ENCODE measurements around the gene CSGALNACT2.

CSGALNACT2 gene

GRCh38 chr10:43113201-43114087 is 24.8 kb upstream of the CSGALNACT2 start:
- DNase-seq = no peak

- DNase-seq = no peak
Measured at GRCh38 chr10:43114088-43114742, 24.0 kb upstream of the CSGALNACT2 start.

DNA sequence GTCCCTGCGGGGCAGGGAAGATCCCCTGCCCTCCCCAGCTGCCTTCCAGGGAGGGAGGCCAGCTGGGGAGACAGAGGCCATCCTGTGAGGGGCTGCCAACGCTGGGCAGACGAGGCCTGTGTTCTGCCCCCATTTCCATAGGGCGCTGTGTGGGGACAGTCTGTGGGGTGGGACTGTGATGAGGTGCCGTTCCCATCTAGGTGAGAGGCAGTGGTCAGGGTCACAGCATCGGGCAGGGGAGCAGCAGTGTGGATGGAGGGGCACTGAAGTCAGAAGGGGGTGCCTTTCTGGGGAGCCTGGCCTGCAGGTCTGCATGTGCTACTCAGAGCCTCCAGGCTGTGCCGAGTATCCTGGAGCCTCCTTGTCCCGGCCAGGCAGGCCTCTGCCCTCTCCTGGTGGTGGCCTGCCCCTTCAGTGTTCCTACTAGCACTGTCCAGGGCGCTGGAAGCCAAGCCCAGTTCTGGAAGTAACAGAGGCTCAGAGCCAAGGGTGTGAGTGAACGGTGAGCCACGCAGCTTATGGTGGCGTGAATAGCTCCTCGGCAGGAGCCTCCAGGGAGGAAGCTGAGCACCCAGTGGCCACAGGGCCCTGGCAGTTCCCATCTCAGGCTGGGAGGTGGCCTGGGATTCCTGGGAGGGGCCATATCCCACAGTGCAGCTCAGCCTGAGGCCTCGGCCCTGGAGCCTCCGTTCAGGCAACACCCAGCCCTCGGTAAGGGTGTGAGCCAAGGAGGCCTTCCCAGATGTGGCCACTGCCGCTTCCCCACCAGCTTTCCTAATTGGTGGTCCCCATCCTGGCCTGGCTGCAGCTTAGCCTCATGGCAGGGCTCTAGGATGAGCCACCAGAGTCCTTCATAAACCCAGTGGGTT is 23.3 kb upstream of the CSGALNACT2 start:
- no peak for DNase-seq

- no peak for DNase-seq
Measured at GRCh38 chr10:43115881-43116595, 22.2 kb upstream of the CSGALNACT2 start.

DNA sequence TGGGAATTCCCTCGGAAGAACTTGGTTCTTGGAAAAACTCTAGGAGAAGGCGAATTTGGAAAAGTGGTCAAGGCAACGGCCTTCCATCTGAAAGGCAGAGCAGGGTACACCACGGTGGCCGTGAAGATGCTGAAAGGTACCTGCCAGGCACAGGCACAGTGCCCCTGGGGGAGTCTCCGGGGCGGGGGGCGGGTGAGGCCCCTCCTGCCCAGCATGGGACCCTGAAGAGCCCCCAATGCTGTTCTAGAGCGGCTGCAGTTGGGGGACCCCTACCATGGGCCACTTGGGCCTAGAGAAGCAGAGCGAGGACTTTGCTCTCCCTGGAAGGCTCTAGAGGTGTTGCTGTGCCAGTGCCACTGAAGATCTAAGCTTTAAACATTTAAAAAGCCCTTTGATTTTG is 21.6 kb upstream of the CSGALNACT2 start:
- no peak for DNase-seq

DNA sequence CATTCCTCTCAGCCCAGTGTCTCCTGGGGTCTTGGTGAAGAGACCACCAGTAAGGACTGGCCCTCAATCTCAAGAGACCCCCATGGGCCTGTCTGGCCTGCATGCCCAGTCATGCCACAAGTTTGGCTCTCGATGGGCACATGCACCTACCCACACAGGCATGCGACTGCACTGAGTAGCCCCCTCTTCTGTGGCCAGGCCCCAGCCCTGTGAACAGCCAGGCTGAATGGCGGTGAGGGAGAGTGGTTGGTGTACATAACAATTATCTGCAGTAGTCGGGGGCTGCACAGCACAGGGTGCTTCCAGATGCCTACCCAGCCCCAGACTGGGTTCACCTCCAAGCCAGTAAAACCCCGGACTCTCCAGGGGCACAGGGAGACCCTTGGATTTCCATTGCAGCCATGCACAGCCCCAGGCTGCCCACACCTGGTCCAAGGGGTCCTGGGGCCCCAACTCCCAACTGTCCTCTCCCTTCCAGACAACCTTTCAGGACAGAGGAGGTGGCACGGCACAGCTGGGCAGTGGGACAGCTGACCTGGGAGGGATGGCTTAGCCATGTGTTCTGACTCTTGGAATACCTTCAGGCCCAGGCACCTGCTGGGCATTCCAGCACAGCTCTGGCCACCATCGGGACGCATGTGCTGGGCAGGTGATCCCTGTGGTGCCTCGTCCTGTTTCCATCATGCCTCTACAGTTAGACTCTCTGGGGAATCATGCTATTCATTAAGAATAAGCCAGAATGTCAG is 21.0 kb upstream of the CSGALNACT2 start:
- no peak for DNase-seq

DNA sequence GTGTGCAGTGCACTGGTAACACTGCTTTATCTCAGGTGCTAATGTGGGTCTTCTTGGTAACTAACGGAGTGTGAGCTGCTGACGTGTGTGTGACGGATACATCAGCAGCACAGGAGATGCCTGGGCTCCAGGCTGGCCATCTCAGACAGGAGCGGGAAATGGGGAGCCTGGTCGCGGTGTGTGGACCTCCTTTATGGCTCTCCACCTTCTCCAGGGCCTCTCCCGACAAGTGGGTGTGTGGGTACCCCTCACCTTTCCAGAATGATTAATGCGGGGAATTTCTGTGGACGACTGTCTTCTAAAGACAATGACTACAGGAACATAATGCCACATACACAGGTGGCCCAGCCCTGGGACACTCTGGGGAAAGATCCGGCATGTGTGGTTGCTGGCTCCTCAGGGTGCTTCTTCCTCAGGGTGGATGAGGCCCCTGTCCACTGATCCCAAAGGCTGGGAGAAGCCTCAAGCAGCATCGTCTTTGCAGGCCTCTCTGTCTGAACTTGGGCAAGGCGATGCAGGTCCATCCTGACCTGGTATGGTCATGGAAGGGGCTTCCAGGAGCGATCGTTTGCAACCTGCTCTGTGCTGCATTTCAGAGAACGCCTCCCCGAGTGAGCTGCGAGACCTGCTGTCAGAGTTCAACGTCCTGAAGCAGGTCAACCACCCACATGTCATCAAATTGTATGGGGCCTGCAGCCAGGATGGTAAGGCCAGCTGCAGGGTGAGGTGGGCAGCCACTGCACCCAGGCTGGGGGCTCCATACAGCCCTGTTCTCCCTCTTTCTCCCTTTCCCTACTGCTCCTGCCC is 20.3 kb upstream of the CSGALNACT2 start:
- no peak for DNase-seq

- no peak for DNase-seq
Measured at GRCh38 chr10:43118631-43119415, 19.4 kb upstream of the CSGALNACT2 start.

GRCh38 chr10:43119416-43120115 is 18.7 kb upstream of the CSGALNACT2 start:
- DNase-seq = no peak

DNA sequence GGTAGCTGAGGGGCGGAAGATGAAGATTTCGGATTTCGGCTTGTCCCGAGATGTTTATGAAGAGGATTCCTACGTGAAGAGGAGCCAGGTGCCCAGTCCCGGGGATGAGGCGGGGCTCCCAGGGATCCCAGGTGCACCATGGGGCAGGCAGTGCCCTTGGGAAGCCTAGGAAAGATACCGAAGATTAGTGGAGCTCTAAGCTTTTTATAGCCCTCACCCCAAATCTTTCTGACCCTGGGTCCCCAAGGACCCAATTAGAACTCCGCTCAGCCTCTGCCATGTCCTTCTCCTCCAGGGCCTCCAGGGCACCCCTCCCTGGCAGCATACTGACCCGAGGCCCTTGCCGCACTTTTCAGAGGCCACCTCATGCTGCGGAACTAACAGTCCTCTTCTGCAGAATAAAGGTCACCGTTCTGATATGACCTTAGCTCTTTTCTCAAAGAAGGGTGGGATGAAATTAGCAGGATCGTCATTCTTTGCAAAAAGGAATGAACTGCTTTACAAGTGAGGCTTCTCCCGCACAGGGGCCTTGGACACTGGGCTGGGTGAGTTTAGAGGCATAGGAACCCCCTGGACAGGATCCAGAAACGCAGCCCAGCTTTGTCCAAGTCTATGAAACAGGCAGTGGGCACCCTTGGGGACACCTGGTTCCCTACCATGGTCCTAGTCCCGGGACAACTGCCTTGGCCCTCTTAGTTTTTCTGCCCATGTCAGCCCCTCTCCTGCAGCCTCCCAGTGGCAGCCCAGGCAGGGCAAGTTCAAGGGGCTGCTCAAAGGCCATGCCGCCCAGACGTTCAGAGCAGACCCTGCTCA is 17.9 kb upstream of the CSGALNACT2 start:
- no peak for DNase-seq

- no peak for DNase-seq
Measured at GRCh38 chr10:43120929-43121314, 17.3 kb upstream of the CSGALNACT2 start.

- DNase-seq = no peak
Measured at GRCh38 chr10:43121444-43121843, 16.8 kb upstream of the CSGALNACT2 start.

DNA sequence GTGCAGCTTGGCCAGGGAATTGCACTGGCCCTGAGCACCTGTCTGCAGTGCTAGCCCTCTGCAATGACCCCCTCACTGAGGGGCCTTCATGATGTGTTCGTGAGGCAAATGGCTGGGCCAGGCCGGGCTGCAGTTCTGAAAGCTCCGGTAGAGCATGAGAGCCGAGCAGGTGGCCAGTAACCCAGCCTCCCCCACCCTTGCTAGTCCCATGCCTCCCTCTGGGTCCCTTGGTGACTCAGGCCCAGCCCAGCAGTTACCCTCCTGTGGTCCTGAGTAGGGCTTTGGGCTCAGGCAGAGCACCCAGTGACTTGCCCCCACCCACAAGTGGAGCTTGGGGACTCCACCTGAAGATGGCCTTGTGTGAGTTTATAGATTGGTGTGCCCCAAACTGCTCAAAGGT is 16.1 kb upstream of the CSGALNACT2 start:
- no peak for DNase-seq

DNA sequence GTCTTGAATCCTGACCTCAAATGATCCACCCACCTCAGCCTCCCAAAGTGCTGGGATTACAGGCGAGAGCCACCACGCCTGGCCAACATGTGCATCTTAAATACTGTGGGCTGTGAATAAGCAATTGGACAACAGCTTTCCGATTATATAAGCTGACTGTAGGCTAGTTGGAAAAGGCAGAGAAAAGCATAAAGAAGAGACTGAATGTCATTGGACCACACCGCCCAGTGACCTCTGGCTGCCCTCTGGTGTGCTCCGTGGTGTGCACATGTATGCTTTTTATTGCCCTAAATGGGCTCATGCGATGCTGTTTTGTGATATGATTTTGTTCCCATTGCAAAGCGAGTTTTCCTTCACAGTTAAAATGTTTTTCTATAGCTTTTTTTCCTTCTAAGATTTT is 15.4 kb upstream of the CSGALNACT2 start:
- no peak for DNase-seq

- DNase-seq = peak; percentile 85
Measured at GRCh38 chr10:43123361-43124093, 14.7 kb upstream of the CSGALNACT2 start.

DNA sequence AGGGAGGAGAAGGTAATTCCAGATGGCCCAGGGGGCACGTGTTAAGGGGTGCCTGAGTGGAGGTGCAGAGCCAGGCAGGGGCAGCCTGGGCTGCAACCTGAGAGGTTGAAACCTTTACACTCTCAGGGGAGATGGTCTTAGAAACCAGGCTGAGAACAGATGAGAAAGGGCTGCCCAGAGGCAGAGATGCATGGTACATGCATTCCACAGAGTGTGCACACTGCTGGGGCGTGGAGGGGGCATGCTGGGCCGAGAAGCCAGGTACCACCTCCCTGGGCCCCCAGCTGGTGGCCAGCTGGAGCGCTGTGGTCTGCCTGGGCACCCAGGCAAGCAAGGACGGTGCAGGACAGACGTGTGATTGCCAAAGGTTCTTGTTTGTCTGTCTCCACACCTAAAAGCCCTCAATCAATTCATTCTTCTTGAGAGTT is 14.1 kb upstream of the CSGALNACT2 start:
- no peak for DNase-seq

DNA sequence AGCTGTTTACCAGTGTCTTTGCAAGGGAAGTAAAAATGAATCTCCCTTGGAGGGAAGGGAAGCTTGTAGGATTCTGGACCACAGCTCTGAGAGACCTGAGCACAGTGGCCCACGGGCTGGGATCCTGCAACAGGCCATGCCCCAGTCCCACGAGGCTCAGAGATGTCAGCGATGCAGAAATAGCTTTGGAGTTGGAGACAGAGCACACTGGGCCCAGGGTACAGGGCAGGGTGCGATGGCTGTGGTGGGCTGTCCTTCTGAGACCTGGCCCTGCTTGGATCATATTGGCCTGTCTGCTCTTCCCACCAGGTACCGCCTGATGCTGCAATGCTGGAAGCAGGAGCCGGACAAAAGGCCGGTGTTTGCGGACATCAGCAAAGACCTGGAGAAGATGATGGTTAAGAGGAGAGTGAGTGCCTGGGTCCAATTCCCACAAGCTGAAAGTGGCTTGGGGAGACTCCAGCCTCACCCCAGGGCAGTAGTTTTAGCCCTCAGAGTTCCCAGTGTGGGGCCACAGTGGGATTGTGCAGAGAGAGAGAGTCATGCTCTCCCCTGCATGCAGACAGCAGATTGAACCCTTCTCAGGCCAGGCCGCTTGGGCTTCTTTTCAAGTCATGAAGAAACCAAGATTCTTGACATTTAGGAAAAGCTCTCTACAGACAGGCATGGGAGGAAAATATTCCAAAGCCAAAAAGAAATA is 13.5 kb upstream of the CSGALNACT2 start:
- no peak for DNase-seq
